ENCODE data around the gene UNC93B1. TPM values are rescaled to one million over a fixed set of nuclear protein-coding genes. Genes with fewer than 3 reads are reported as not detected.

UNC93B1 gene
- polyA plus RNA-seq, 2 of the 4 experiments (the other 2 are of a cell fraction), result 49.4 to 51.2 TPM

DNA sequence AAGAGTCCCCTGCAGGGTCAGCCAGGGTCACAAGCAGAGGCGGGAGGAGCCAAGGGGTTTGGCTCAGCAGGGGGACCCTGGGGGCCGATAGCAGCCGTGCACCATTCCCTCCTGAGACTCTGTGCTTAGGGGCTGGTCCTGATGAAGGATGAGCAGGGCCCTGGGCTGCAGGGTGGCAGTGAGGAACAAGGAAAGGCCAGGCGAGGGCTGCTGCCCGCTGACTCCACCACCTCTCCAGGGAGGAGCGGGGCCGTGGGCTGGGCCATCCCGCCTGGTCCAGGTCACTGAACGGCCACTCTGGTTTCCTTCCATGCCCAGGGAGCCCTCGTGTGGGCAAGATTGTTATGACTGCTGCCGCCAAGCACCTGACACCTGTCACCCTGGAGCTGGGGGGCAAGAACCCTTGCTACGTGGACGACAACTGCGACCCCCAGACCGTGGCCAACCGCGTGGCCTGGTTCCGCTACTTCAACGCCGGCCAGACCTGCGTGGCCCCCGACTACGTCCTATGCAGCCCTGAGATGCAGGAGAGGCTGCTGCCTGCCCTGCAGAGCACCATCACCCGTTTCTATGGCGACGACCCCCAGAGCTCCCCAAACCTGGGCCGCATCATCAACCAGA lies 17.4 kb upstream of the UNC93B1 start:
- H3K27ac ChIP-seq, result peak overlapping the region; percentile 99 to 100

GRCh38 chr11:68020575-68020974 lies 16.7 kb upstream of the UNC93B1 start:
- Histone ChIP-seq H3K27ac (peak overlapping the region; percentile 99 to 100), H3K9me3 (no peaks in the 10 kb centered on the region), H3K4me3 (no peak overlapping the region), H3K4me2 (peak overlapping the region; percentile 41), H3K4me1 (peaks cover 64% of the 10 kb centered on the region)
- ChIA-PET CTCF (interaction anchor here (1.2 to 12.3 kb wide), 7 partner anchors 9 to 189 kb away, joined by 3 to 204 read pairs (median 5); partner anchors contain the start of genes ALDH3B1, NDUFS8, TCIRG1 and UNC93B1), POLR2A (interaction anchor here (2.8 kb wide), 1 partner anchor 10 kb away, joined by 22 read pairs; the partner anchor contains the start of gene ALDH3B1)
- peak; percentile 70 to 83 for DNase-seq (ENCODE audit: low read depth in 1 of 2, low spot score in 1 of 2)
- peak; percentile 53 to 67 for ATAC-seq
- peak; percentile 43 for FAIRE-seq
- 16% methylated on average over 11 of the region's 11 CpGs for WGBS (ENCODE audit: missing lambda C conversion rate)
- TF ChIP-seq, protein P1, sequence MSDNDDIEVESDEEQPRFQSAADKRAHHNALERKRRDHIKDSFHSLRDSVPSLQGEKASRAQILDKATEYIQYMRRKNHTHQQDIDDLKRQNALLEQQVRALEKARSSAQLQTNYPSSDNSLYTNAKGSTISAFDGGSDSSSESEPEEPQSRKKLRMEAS (IDR thresholded peaks at IDR 0.05), result peak; percentile 86
- no peak for TF ChIP-seq RFX5 (IDR thresholded peaks at IDR 0.05)
- no peak for TF ChIP-seq PBX3 (IDR thresholded peaks at IDR 0.05)
- peak; percentile 30 to 48; a peak in 4 of 5 replicates for TF ChIP-seq RAD21 (conservative IDR thresholded peaks at IDR 0.05 in 1 of 2, IDR thresholded peaks at IDR 0.05 in 1 of 2)
- TF ChIP-seq CHD4 (IDR thresholded peaks at IDR 0.05; ENCODE audit: borderline replicate concordance), result no peak
- peak; percentile 48 for TF ChIP-seq SMC3 (IDR thresholded peaks at IDR 0.05)
- TF ChIP-seq, protein P2, sequence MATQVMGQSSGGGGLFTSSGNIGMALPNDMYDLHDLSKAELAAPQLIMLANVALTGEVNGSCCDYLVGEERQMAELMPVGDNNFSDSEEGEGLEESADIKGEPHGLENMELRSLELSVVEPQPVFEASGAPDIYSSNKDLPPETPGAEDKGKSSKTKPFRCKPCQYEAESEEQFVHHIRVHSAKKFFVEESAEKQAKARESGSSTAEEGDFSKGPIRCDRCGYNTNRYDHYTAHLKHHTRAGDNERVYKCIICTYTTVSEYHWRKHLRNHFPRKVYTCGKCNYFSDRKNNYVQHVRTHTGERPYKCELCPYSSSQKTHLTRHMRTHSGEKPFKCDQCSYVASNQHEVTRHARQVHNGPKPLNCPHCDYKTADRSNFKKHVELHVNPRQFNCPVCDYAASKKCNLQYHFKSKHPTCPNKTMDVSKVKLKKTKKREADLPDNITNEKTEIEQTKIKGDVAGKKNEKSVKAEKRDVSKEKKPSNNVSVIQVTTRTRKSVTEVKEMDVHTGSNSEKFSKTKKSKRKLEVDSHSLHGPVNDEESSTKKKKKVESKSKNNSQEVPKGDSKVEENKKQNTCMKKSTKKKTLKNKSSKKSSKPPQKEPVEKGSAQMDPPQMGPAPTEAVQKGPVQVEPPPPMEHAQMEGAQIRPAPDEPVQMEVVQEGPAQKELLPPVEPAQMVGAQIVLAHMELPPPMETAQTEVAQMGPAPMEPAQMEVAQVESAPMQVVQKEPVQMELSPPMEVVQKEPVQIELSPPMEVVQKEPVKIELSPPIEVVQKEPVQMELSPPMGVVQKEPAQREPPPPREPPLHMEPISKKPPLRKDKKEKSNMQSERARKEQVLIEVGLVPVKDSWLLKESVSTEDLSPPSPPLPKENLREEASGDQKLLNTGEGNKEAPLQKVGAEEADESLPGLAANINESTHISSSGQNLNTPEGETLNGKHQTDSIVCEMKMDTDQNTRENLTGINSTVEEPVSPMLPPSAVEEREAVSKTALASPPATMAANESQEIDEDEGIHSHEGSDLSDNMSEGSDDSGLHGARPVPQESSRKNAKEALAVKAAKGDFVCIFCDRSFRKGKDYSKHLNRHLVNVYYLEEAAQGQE (IDR thresholded peaks at IDR 0.05), result no peak
- TF ChIP-seq, protein P3, sequence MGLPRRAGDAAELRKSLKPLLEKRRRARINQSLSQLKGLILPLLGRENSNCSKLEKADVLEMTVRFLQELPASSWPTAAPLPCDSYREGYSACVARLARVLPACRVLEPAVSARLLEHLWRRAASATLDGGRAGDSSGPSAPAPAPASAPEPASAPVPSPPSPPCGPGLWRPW (IDR thresholded peaks at IDR 0.05), result no peak
- TF ChIP-seq EP300 (IDR thresholded peaks at IDR 0.05), result no peak
- TF ChIP-seq RCOR1 (IDR thresholded peaks at IDR 0.05; ENCODE audit: low read depth, low read length), result no peak
- TF ChIP-seq POLR2AphosphoS2 (conservative IDR thresholded peaks at IDR 0.05; ENCODE audit: low read length), result no peak
- TF ChIP-seq PHF8 (IDR thresholded peaks at IDR 0.05; ENCODE audit: borderline replicate concordance, low read depth), result no peak
- TF ChIP-seq JUN (IDR thresholded peaks at IDR 0.05), result peak in 1 of 2 experiments; percentile 22; a peak in 1 of 5 replicates
- no peak for TF ChIP-seq ESRRA (IDR thresholded peaks at IDR 0.05; ENCODE audit: borderline replicate concordance, low read length)
- TF ChIP-seq ZC3H11A (IDR thresholded peaks at IDR 0.05), result no peak
- TF ChIP-seq RNF2 (IDR thresholded peaks at IDR 0.05; ENCODE audit: borderline replicate concordance, low read depth), result no peak
- TF ChIP-seq NR3C1 (IDR thresholded peaks at IDR 0.05), result no peak
- TF ChIP-seq CTCF (IDR thresholded peaks at IDR 0.05), result peak; percentile 44

More for the DNA sequence above, 17.4 kb upstream of the UNC93B1 start:
- 80% methylated on average over 18 of the region's 27 CpGs for WGBS (ENCODE audit: missing lambda C conversion rate)
- DNase-seq (ENCODE audit: low read depth in 1 of 2, low spot score in 1 of 2) (peak in 1 of 2 experiments; percentile 81), ATAC-seq (peak; percentile 53), FAIRE-seq (no peak)
- TF ChIP-seq EP300 (IDR thresholded peaks at IDR 0.05), result no peak
- peak; percentile 72 to 75 for TF ChIP-seq RAD21 (conservative IDR thresholded peaks at IDR 0.05 in 1 of 2, IDR thresholded peaks at IDR 0.05 in 1 of 2)
- TF ChIP-seq, protein P1 (IDR thresholded peaks at IDR 0.05), result peak; percentile 46
- TF ChIP-seq, protein P3 (IDR thresholded peaks at IDR 0.05), result no peak
- TF ChIP-seq CTCF (IDR thresholded peaks at IDR 0.05), result peak; percentile 45
- TF ChIP-seq SMC3 (IDR thresholded peaks at IDR 0.05), result peak; percentile 66
- peak; percentile 1; the same call in 1 of the 2 replicates for TF ChIP-seq TP53 (CRISPR knock-in tag; IDR thresholded peaks at IDR 0.05)
- ChIA-PET CTCF (interaction anchor here (1.0 to 12.3 kb wide), 12 partner anchors 7 to 189 kb away, joined by 3 to 204 read pairs (median 4); partner anchors contain the start of genes ALDH3B1, NDUFS8, TCIRG1 and UNC93B1), POLR2A (interaction anchor here (1.0 to 1.8 kb wide), 2 partner anchors 8 to 11 kb away, joined by 6 to 18 read pairs; partner anchors contain the start of gene ALDH3B1)
- no peak overlapping the region for H3K4me3 ChIP-seq
- peaks cover 64% of the 10 kb centered on the region for H3K4me1 ChIP-seq
- no peaks in the 10 kb centered on the region for H3K9me3 ChIP-seq
- H3K4me2 ChIP-seq, result peak overlapping the region; percentile 41

Data from A549 (cell line).